Parathyroid adenoma (tissue), 2 donors: ENCODE results near the gene PTEN.

Experiments
- H2AFZ ChIP-seq: fragments of 300-600 bp; sonication (generic); one replicate; pipeline ENCODE4 v1.7.0; 2017; ENCODE audit warnings: antibody characterized with exemption, mild to moderate bottlenecking
- H3K27ac ChIP-seq: fragments of 300-600 bp; sonication (generic); one replicate; pipeline ENCODE4 v1.7.0; 2017
- H3K27me3 ChIP-seq: fragments of 300-600 bp; sonication (generic); one replicate; pipeline ENCODE4 v1.7.0; 2017; ENCODE audit warnings: low read length; ENCODE audit not compliant: control insufficient read depth, insufficient read depth
- H3K36me3 ChIP-seq: fragments of 300-600 bp; sonication (generic); one replicate; pipeline ENCODE4 v1.7.0; 2017; ENCODE audit warnings: low read length; ENCODE audit not compliant: control insufficient read depth, insufficient read depth
- H3K4me1 ChIP-seq: fragments of 300-600 bp; sonication (generic); one replicate; pipeline ENCODE4 v1.7.0; 2017; ENCODE audit warnings: control low read depth
- H3K4me2 ChIP-seq: fragments of 300-600 bp; sonication (generic); one replicate; pipeline ENCODE4 v1.7.0; 2017; ENCODE audit warnings: low read length
- H3K4me3 ChIP-seq: fragments of 300-600 bp; sonication (generic); one replicate; pipeline ENCODE4 v1.7.0; 2017; ENCODE audit warnings: low read depth, low read length
- H3K79me2 ChIP-seq: fragments of 300-600 bp; sonication (generic); one replicate; pipeline ENCODE4 v1.7.0; 2017; ENCODE audit warnings: control low read depth
- H3K9ac ChIP-seq: fragments of 300-600 bp; sonication (generic); one replicate; pipeline ENCODE4 v1.7.0; 2017; ENCODE audit warnings: mild to moderate bottlenecking
- H3K9me3 ChIP-seq: fragments of 300-600 bp; sonication (generic); one replicate; pipeline ENCODE4 v1.7.0; 2017; ENCODE audit warnings: low read length; ENCODE audit not compliant: control insufficient read depth
- TF ChIP-seq, protein P1 (sequence below): fragments of 300-600 bp; sonication (generic); IDR thresholded peaks from one replicate; pipeline ENCODE4 v1.7.0; 2017; ENCODE audit warnings: antibody characterized with exemption, mild to moderate bottlenecking
- donor health status: primary hyperparathyroidism.

PTEN gene

GRCh38 chr10:87913156-87913921, 49.9 kb downstream of the PTEN start:
- TF ChIP-seq, protein P1, sequence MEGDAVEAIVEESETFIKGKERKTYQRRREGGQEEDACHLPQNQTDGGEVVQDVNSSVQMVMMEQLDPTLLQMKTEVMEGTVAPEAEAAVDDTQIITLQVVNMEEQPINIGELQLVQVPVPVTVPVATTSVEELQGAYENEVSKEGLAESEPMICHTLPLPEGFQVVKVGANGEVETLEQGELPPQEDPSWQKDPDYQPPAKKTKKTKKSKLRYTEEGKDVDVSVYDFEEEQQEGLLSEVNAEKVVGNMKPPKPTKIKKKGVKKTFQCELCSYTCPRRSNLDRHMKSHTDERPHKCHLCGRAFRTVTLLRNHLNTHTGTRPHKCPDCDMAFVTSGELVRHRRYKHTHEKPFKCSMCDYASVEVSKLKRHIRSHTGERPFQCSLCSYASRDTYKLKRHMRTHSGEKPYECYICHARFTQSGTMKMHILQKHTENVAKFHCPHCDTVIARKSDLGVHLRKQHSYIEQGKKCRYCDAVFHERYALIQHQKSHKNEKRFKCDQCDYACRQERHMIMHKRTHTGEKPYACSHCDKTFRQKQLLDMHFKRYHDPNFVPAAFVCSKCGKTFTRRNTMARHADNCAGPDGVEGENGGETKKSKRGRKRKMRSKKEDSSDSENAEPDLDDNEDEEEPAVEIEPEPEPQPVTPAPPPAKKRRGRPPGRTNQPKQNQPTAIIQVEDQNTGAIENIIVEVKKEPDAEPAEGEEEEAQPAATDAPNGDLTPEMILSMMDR: no peak
- H3K9me3 ChIP-seq: peaks cover 3% of the 10 kb centered on the region

DNA sequence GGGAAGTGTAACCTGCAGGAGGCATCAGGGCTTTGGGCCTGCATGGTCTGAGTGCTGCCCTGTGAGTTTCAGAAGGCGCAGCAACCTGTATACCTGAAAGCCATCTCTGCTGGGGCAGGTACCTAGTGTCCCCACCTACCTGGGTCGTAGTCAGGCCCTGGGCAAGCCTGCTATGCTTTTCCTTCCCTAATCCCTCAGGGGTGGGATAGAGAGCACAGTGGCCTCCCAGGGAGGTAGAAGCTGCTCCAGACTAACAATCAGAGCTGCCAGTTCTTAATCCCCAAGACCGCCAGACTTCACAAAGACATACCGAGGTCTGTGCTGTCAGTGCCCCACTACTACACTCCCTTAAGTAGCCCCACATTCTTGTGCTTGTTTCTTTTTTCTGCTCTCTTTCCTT, 52.0 kb downstream of the PTEN start:
- H3K36me3 ChIP-seq: no peaks in the 10 kb centered on the region
- no peak overlapping the region for H3K9ac ChIP-seq
- H3K9me3 ChIP-seq: peaks cover 3% of the 10 kb centered on the region
- TF ChIP-seq, protein P1: no peak
- H2AFZ ChIP-seq: no peak overlapping the region
- peaks cover 42% of the 10 kb centered on the region for H3K79me2 ChIP-seq
- H3K4me3 ChIP-seq: no peak overlapping the region
- H3K27ac ChIP-seq: no peak overlapping the region
- no peaks in the 10 kb centered on the region for H3K4me1 ChIP-seq
- no peaks in the 10 kb centered on the region for H3K27me3 ChIP-seq
- H3K4me2 ChIP-seq: no peak overlapping the region

More at GRCh38 chr10:87913156-87913921, 49.9 kb downstream of the PTEN start:
- Histone ChIP-seq H3K27me3 (no peaks in the 10 kb centered on the region), H3K79me2 (peaks cover 42% of the 10 kb centered on the region), H3K27ac (no peak overlapping the region), H3K9ac (no peak overlapping the region), H2AFZ (no peak overlapping the region), H3K36me3 (no peaks in the 10 kb centered on the region), H3K4me3 (no peak overlapping the region), H3K4me1 (no peaks in the 10 kb centered on the region), H3K4me2 (no peak overlapping the region)

GRCh38 chr10:87915989-87916388, 52.6 kb downstream of the PTEN start:
- no peak overlapping the region for H3K4me2 ChIP-seq
- no peaks in the 10 kb centered on the region for H3K36me3 ChIP-seq
- no peak overlapping the region for H3K27ac ChIP-seq
- TF ChIP-seq, protein P1: no peak
- H3K27me3 ChIP-seq: no peaks in the 10 kb centered on the region
- no peak overlapping the region for H3K4me3 ChIP-seq
- no peak overlapping the region for H2AFZ ChIP-seq
- peaks cover 3% of the 10 kb centered on the region for H3K9me3 ChIP-seq
- no peaks in the 10 kb centered on the region for H3K4me1 ChIP-seq
- no peak overlapping the region for H3K9ac ChIP-seq
- peaks cover 43% of the 10 kb centered on the region for H3K79me2 ChIP-seq

DNA sequence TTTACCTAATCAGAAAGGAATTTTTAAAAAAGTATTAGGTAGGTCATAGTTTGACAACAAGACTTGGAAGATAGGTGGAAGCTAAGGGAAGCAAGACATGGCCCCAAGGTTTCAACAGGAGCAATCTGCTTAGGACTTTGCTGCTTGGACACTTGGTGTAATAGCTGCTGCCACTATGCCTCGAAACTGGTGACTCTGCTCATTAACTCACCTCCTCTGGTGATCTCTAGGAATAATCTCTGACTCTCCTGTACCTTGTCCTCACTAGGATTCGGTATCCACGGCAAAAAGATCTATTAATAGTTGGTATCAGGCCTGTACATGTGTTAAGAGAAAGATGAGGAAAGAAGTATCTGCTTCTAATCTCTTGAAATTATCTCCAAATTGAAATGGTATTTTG, 53.1 kb downstream of the PTEN start:
- Histone ChIP-seq H3K9me3 (peaks cover 3% of the 10 kb centered on the region), H3K4me2 (no peak overlapping the region), H3K36me3 (no peaks in the 10 kb centered on the region), H3K4me1 (no peaks in the 10 kb centered on the region), H3K79me2 (peaks cover 48% of the 10 kb centered on the region), H3K27me3 (no peaks in the 10 kb centered on the region), H3K4me3 (no peak overlapping the region), H2AFZ (no peak overlapping the region), H3K9ac (no peak overlapping the region), H3K27ac (no peak overlapping the region)
- TF ChIP-seq, protein P1: no peak
